ENCODE results near the gene SORCS1. TPM values are rescaled to one million over a fixed set of nuclear protein-coding genes. Genes with fewer than 3 reads are reported as not detected.

Gene SORCS1
- total RNA-seq, 1 experiment from 2014 or later, result 0.11 TPM

DNA sequence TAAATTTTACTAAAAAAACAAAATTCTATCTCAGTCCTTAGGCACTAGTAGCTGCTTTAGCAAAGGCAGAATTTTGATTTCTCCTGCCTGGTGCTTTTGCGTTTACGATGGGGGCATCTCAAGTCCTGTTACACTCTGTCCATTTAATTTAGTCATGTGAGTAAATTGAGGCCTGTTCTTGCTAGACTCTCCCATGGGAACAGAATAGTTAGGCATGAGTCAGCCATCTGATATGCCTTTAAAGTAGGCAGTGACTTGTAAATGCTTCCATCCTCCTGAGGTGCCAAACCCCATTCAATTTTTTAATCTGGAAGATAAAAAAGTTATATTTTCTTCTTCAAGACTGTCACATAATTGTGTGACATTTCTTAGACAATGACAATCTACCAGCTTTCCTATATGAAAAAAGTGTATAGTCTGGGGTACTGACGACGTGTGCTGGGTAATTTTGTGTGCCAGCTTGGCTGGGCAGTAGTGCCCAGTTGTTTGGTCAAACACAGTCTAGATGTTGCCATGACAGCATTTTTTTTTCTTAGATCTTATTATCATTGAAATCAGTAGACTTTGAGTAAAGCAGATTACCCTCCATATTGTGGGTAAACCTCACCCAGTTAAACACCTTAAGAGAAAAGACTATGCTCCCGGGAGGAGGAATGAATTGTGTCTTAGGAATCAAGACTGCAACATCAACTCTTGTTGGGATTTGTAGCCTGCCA lies 603.4 kb downstream of the SORCS1 start:
- peaks cover 82% of the 10 kb centered on the region for H3K4me1 ChIP-seq (ENCODE audit: insufficient read depth, low read length)
- peak overlapping the region; percentile 92 for H3K9ac ChIP-seq (ENCODE audit: low read length)
- peak overlapping the region; percentile 7 for H3K4me2 ChIP-seq (ENCODE audit: low read length)
- BruUV-seq (replicated peaks), result no TSS peak
- no peaks in the 10 kb centered on the region for H4K20me1 ChIP-seq (ENCODE audit: low read length)
- no peaks in the 10 kb centered on the region for H3F3A ChIP-seq (ENCODE audit: low read length, unreplicated experiment)
- H3K9me2 ChIP-seq (replicated peaks; ENCODE audit: low read length), result no peaks in the 10 kb centered on the region
- peak; percentile 64 for DNase-seq
- ChIA-PET POLR2A (ENCODE audit: unreplicated experiment) (no interaction called here), CTCF (no interaction called here)
- H3K36me3 ChIP-seq (ENCODE audit: low read depth, low read length), result no peaks in the 10 kb centered on the region
- no peak overlapping the region for H2AFZ ChIP-seq (ENCODE audit: low read length)
- peak overlapping the region; percentile 99 for H3K27ac ChIP-seq (ENCODE audit: low read length)
- intact Hi-C loops (cut with micrococcal nuclease), result no loop called here
- H3K27me3 ChIP-seq (ENCODE audit: low read length), result no peaks in the 10 kb centered on the region
- no peaks in the 10 kb centered on the region for H3K79me2 ChIP-seq (ENCODE audit: low read length)
- no peak overlapping the region for H3K4me3 ChIP-seq (ENCODE audit: low read length)
- no peaks in the 10 kb centered on the region for H3K9me3 ChIP-seq (ENCODE audit: low read length)
- ATAC-seq, result no peak
- TF ChIP-seq EZH2phosphoT487 (IDR thresholded peaks at IDR 0.05; ENCODE audit: borderline replicate concordance, low read length) (no peak), EZH2 (IDR thresholded peaks at IDR 0.05; ENCODE audit: low read length, unreplicated experiment) (no peak)
- TF ChIP-seq, protein P1, sequence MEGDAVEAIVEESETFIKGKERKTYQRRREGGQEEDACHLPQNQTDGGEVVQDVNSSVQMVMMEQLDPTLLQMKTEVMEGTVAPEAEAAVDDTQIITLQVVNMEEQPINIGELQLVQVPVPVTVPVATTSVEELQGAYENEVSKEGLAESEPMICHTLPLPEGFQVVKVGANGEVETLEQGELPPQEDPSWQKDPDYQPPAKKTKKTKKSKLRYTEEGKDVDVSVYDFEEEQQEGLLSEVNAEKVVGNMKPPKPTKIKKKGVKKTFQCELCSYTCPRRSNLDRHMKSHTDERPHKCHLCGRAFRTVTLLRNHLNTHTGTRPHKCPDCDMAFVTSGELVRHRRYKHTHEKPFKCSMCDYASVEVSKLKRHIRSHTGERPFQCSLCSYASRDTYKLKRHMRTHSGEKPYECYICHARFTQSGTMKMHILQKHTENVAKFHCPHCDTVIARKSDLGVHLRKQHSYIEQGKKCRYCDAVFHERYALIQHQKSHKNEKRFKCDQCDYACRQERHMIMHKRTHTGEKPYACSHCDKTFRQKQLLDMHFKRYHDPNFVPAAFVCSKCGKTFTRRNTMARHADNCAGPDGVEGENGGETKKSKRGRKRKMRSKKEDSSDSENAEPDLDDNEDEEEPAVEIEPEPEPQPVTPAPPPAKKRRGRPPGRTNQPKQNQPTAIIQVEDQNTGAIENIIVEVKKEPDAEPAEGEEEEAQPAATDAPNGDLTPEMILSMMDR (conservative IDR thresholded peaks at IDR 0.05; ENCODE audit: low read depth, low read length), result no peak

DNA sequence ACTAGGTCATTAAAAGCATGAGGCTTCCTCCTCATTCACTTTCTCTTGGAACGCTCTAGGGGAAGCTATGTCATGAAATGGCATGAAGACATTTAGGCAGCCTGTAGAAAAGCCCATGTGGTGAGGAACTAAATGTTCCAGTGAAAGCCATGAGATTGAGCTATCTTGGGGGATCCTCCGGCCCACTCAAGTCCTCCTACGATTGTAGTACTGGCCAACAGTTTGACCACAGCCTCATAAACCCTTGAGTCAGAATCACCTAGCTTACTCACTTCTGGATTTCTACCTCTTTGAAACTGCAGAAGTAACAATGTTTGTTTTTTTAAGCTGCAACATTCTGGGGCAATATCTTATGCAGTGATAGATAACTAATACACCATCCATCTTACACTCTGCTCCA lies 605.1 kb downstream of the SORCS1 start:
- Histone ChIP-seq H3K9me3 (ENCODE audit: low read length) (no peaks in the 10 kb centered on the region), H3K79me2 (ENCODE audit: low read length) (no peaks in the 10 kb centered on the region), H3K4me1 (ENCODE audit: insufficient read depth, low read length) (peaks cover 74% of the 10 kb centered on the region), H3K4me3 (ENCODE audit: low read length) (no peak overlapping the region), H3K27ac (ENCODE audit: low read length) (peak overlapping the region; percentile 99), H4K20me1 (ENCODE audit: low read length) (no peaks in the 10 kb centered on the region), H3K36me3 (ENCODE audit: low read depth, low read length) (no peaks in the 10 kb centered on the region), H2AFZ (ENCODE audit: low read length) (no peak overlapping the region), H3K4me2 (ENCODE audit: low read length) (peak overlapping the region; percentile 63), H3K27me3 (ENCODE audit: low read length) (no peaks in the 10 kb centered on the region), H3K9me2 (replicated peaks; ENCODE audit: low read length) (no peaks in the 10 kb centered on the region), H3K9ac (ENCODE audit: low read length) (peak overlapping the region; percentile 92), H3F3A (ENCODE audit: low read length, unreplicated experiment) (no peaks in the 10 kb centered on the region)
- POLR2A ChIA-PET (ENCODE audit: unreplicated experiment), result no interaction called here
- intact Hi-C loops (cut with micrococcal nuclease), result loop anchor here (5.0 kb wide), 1 partner anchor 52 kb away; no protein-coding TSS in a partner anchor
- ATAC-seq (peak; percentile 42), DNase-seq (peak; percentile 86)
- CTCF ChIA-PET, result no interaction called here
- no TSS peak for BruUV-seq (replicated peaks)
- TF ChIP-seq EZH2phosphoT487 (IDR thresholded peaks at IDR 0.05; ENCODE audit: borderline replicate concordance, low read length), result no peak
- TF ChIP-seq, protein P1 (conservative IDR thresholded peaks at IDR 0.05; ENCODE audit: low read depth, low read length), result no peak
- TF ChIP-seq EZH2 (IDR thresholded peaks at IDR 0.05; ENCODE audit: low read length, unreplicated experiment), result no peak
